Measurements from ENCODE around the gene DNAJC28.
A peak's percentile ranks its signal among the peaks of the same experiment; 100 is the strongest.

Gene DNAJC28

DNA sequence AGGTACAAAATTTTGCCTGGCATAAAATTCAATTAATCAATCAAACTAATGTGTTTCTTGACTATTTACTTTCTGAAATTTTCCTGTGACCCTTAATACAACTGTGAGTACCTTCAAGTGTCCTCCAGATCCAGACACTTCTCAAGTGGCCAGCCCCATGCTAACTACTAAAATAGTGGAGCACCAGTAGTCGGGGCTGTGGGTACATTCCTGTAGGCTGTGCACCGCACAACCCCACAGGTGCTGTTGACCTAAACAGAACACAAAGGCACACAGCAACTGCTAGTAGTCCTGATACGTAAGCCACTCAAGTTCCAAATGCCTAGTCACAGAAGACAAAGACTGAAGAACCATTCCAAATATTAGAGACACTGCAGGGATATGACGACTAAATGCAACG is 48.3 kb downstream of the DNAJC28 start:
- H3K4me1 ChIP-seq (ENCODE audit: control insufficient read depth, insufficient read depth, low read length): peaks cover 4% of the 10 kb centered on the region; the same call in 1 of the 2 replicates
- no peak overlapping the region for H3K4me3 ChIP-seq (ENCODE audit: low read depth, low read length)
- H3K36me3 ChIP-seq (ENCODE audit: control insufficient read depth in 2 of 2, insufficient read depth in 1 of 2, low read length in 2 of 2): peaks cover 4 to 8% of the 10 kb centered on the region in 2 experiments; a peak in 2 of 3 replicates
- CTCF ChIA-PET: interaction anchor here (1.2 to 2.9 kb wide), 3 partner anchors 82 to 246 kb away, joined by 4 to 25 read pairs (median 14); no protein-coding TSS in a partner anchor
- TF ChIP-seq OVOL3 (tag by site-specific recombination; IDR thresholded peaks at IDR 0.05) (no peak), ZNF169 (tag by site-specific recombination; IDR thresholded peaks at IDR 0.05) (no peak), ZNF311 (tag by site-specific recombination; IDR thresholded peaks at IDR 0.05; ENCODE audit: borderline replicate concordance) (no peak), ZNF266 (tag by site-specific recombination; IDR thresholded peaks at IDR 0.05; ENCODE audit: low read depth) (no peak), ZNF202 (tag by site-specific recombination; IDR thresholded peaks at IDR 0.05; ENCODE audit: borderline replicate concordance) (no peak), ZNF560 (tag by site-specific recombination; IDR thresholded peaks at IDR 0.05; ENCODE audit: borderline replicate concordance) (no peak), ZNF585B (tag by site-specific recombination; IDR thresholded peaks at IDR 0.05) (no peak), ZNF16 (tag by site-specific recombination; IDR thresholded peaks at IDR 0.05; ENCODE audit: low read depth) (no peak), ZNF654 (tag by site-specific recombination; IDR thresholded peaks at IDR 0.05; ENCODE audit: low read depth) (no peak), ZNF830 (tag by site-specific recombination; IDR thresholded peaks at IDR 0.05; ENCODE audit: low read depth) (no peak), ZNF19 (tag by site-specific recombination; IDR thresholded peaks at IDR 0.05; ENCODE audit: low read depth) (no peak), ZNF473 (tag by site-specific recombination; IDR thresholded peaks at IDR 0.05) (no peak), ZNF248 (tag by site-specific recombination; IDR thresholded peaks at IDR 0.05) (no peak)
- TF ChIP-seq, protein P1, sequence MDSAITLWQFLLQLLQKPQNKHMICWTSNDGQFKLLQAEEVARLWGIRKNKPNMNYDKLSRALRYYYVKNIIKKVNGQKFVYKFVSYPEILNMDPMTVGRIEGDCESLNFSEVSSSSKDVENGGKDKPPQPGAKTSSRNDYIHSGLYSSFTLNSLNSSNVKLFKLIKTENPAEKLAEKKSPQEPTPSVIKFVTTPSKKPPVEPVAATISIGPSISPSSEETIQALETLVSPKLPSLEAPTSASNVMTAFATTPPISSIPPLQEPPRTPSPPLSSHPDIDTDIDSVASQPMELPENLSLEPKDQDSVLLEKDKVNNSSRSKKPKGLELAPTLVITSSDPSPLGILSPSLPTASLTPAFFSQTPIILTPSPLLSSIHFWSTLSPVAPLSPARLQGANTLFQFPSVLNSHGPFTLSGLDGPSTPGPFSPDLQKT (IDR thresholded peaks at IDR 0.05; ENCODE audit: borderline replicate concordance, low read depth, low read length): no peak
- TF ChIP-seq, protein P2, sequence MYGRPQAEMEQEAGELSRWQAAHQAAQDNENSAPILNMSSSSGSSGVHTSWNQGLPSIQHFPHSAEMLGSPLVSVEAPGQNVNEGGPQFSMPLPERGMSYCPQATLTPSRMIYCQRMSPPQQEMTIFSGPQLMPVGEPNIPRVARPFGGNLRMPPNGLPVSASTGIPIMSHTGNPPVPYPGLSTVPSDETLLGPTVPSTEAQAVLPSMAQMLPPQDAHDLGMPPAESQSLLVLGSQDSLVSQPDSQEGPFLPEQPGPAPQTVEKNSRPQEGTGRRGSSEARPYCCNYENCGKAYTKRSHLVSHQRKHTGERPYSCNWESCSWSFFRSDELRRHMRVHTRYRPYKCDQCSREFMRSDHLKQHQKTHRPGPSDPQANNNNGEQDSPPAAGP (tag by site-specific recombination; IDR thresholded peaks at IDR 0.05): no peak
- TF ChIP-seq, protein P3, sequence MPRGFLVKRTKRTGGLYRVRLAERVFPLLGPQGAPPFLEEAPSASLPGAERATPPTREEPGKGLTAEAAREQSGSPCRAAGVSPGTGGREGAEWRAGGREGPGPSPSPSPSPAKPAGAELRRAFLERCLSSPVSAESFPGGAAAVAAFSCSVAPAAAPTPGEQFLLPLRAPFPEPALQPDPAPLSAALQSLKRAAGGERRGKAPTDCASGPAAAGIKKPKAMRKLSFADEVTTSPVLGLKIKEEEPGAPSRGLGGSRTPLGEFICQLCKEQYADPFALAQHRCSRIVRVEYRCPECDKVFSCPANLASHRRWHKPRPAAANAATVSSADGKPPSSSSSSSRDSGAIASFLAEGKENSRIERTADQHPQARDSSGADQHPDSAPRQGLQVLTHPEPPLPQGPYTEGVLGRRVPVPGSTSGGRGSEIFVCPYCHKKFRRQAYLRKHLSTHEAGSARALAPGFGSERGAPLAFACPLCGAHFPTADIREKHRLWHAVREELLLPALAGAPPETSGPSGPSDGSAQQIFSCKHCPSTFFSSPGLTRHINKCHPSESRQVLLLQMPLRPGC (tag by site-specific recombination; IDR thresholded peaks at IDR 0.05): no peak
- TF ChIP-seq, protein P4, sequence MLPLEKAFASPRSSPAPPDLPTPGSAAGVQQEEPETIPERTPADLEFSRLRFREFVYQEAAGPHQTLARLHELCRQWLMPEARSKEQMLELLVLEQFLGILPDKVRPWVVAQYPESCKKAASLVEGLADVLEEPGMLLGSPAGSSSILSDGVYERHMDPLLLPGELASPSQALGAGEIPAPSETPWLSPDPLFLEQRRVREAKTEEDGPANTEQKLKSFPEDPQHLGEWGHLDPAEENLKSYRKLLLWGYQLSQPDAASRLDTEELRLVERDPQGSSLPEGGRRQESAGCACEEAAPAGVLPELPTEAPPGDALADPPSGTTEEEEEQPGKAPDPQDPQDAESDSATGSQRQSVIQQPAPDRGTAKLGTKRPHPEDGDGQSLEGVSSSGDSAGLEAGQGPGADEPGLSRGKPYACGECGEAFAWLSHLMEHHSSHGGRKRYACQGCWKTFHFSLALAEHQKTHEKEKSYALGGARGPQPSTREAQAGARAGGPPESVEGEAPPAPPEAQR (tag by site-specific recombination; IDR thresholded peaks at IDR 0.05): no peak
- H3K27ac ChIP-seq (ENCODE audit: extremely low read depth, low read depth, low read length): no peak overlapping the region
- no peaks in the 10 kb centered on the region for H3K9me3 ChIP-seq (ENCODE audit: control insufficient read depth, insufficient read depth, low read depth, low read length)
- POLR2A ChIA-PET: no interaction called here

DNA sequence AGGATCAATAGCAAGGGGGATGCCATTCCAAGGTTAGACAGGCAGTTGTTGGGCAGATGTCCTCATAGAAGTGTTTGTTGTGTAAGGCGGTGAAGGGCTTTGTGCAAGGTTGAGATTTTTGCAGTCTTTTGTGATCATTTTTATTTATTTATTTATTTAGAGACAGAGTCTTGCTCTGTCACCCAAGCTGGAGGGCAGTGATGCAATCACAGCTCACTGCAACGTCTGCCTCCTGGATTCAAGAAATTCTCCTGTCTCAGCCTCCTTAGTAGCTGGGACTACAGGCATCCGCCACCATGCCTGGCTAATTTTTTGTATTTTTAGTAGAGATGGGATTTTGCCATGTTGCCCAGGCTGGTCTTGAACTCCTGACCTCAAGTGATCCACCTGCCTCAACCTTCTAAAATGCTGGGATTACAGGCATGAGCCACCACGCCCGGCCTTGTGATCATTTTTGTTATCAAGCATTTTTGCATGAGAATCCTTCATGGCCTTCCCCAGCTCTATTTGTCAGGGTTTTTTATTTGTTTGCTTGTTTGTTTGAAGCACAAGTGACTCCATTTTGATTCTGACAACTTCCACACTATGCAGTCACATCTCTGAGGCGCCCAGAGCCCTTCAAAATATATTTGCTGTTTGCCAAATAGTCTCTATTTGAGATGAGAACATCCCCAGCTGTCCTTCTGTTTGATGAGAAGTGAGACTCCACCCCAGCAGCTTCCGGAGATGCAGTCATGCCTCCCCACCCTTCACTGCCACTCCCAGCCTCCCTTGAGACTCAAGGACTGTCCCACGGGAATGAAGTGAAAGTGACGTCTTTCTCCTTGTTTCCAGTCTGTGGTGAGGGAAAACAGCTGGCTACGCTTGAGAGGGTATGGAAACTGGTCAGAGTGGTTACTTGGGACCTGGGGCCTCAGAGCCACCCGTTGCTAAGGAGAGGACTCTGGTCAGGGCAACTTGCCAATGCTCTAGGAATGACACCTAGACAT is 49.7 kb downstream of the DNAJC28 start:
- POLR2A ChIA-PET: interaction anchor here (0.7 to 3.0 kb wide), 4 partner anchors 38 to 242 kb away, joined by 3 to 11 read pairs (median 5); partner anchors contain the start of genes IFNAR1 and TMEM50B
- CTCF ChIA-PET: interaction anchor here (0.5 to 2.0 kb wide), 13 partner anchors 14 to 502 kb away, joined by 3 to 14 read pairs (median 3); partner anchors contain the start of genes IFNAR1 and TMEM50B
- Histone ChIP-seq H3K27ac (ENCODE audit: extremely low read depth, low read depth, low read length) (no peak overlapping the region), H3K4me1 (ENCODE audit: control insufficient read depth, insufficient read depth, low read length) (peaks cover 4% of the 10 kb centered on the region; the same call in 1 of the 2 replicates), H3K4me3 (ENCODE audit: low read depth, low read length) (no peak overlapping the region), H3K36me3 (ENCODE audit: control insufficient read depth in 2 of 2, insufficient read depth in 1 of 2, low read length in 2 of 2) (peaks cover 16 to 18% of the 10 kb centered on the region in 2 experiments), H3K9me3 (ENCODE audit: control insufficient read depth, insufficient read depth, low read depth, low read length) (no peaks in the 10 kb centered on the region)
- TF ChIP-seq ZNF530 (tag by site-specific recombination; IDR thresholded peaks at IDR 0.05; ENCODE audit: low read depth) (no peak), ZNF404 (tag by site-specific recombination; IDR thresholded peaks at IDR 0.05) (no peak), FEZF1 (tag by site-specific recombination; IDR thresholded peaks at IDR 0.05) (no peak), IKZF3 (tag by site-specific recombination; IDR thresholded peaks at IDR 0.05) (peak; percentile 85), ZNF274 (IDR thresholded peaks at IDR 0.05; ENCODE audit: low read length) (no peak), ZNF274 (tag by site-specific recombination; IDR thresholded peaks at IDR 0.05; ENCODE audit: borderline replicate concordance) (no peak), ZNF548 (tag by site-specific recombination; IDR thresholded peaks at IDR 0.05) (no peak)
- TF ChIP-seq, protein P5, sequence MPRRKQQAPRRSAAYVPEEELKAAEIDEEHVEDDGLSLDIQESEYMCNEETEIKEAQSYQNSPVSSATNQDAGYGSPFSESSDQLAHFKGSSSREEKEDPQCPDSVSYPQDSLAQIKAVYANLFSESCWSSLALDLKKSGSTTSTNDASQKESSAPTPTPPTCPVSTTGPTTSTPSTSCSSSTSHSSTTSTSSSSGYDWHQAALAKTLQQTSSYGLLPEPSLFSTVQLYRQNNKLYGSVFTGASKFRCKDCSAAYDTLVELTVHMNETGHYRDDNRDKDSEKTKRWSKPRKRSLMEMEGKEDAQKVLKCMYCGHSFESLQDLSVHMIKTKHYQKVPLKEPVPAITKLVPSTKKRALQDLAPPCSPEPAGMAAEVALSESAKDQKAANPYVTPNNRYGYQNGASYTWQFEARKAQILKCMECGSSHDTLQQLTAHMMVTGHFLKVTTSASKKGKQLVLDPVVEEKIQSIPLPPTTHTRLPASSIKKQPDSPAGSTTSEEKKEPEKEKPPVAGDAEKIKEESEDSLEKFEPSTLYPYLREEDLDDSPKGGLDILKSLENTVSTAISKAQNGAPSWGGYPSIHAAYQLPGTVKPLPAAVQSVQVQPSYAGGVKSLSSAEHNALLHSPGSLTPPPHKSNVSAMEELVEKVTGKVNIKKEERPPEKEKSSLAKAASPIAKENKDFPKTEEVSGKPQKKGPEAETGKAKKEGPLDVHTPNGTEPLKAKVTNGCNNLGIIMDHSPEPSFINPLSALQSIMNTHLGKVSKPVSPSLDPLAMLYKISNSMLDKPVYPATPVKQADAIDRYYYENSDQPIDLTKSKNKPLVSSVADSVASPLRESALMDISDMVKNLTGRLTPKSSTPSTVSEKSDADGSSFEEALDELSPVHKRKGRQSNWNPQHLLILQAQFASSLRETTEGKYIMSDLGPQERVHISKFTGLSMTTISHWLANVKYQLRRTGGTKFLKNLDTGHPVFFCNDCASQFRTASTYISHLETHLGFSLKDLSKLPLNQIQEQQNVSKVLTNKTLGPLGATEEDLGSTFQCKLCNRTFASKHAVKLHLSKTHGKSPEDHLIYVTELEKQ (tag by site-specific recombination; IDR thresholded peaks at IDR 0.05; ENCODE audit: borderline replicate concordance): peak; percentile 87; the same call in 1 of the 2 replicates
